Activated CD4-positive, alpha-beta T cell treated with anti-CD3 and anti-CD28 coated beads, Interleukin-2, Interleukin-4, amounts not matched to agents 100 ng/mL and 50 ng/mL, durations not matched to agents 16 hours and 8 hours (primary cell): ENCODE results near the gene PARD3.

Source experiments
- DNase-seq: peaks from one replicate; pipeline ENCODE4 v3.0.0-alpha.2; 2020; ENCODE audit warnings: low spot score

Gene PARD3

GRCh38 chr10:34102237-34102673 is 712.8 kb downstream of the PARD3 start:
- no peak for DNase-seq

GRCh38 chr10:34101001-34101400 is 714.1 kb downstream of the PARD3 start:
- DNase-seq, result no peak

GRCh38 chr10:34098821-34099567 is 716.1 kb downstream of the PARD3 start:
- no peak for DNase-seq

- no peak for DNase-seq
These were observed 717.4 kb downstream of the PARD3 start for GRCh38 chr10:34097682-34098081.

- no peak for DNase-seq
These were observed 720.1 kb downstream of the PARD3 start for GRCh38 chr10:34094961-34095360.

- DNase-seq, result no peak
These were observed 720.9 kb downstream of the PARD3 start for GRCh38 chr10:34094146-34094696.

- DNase-seq, result no peak
These were observed 722.2 kb downstream of the PARD3 start for GRCh38 chr10:34092891-34093290.

- DNase-seq, result no peak
These were observed 723.4 kb downstream of the PARD3 start for GRCh38 chr10:34091635-34092195.

- no peak for DNase-seq
These were observed 725.8 kb downstream of the PARD3 start for GRCh38 chr10:34089253-34089652.

- no peak for DNase-seq
These were observed 726.8 kb downstream of the PARD3 start for GRCh38 chr10:34088208-34088794.

GRCh38 chr10:34087095-34087418 is 728.0 kb downstream of the PARD3 start:
- DNase-seq, result no peak

GRCh38 chr10:34083567-34083966 is 731.5 kb downstream of the PARD3 start:
- DNase-seq, result no peak

- no peak for DNase-seq
These were observed 733.1 kb downstream of the PARD3 start for GRCh38 chr10:34081948-34082347.

- DNase-seq, result no peak
These were observed 733.8 kb downstream of the PARD3 start for GRCh38 chr10:34081347-34081743.

GRCh38 chr10:34080485-34081346 is 734.4 kb downstream of the PARD3 start:
- DNase-seq, result no peak

GRCh38 chr10:34079702-34080484 is 735.2 kb downstream of the PARD3 start:
- DNase-seq, result no peak

- DNase-seq, result no peak
These were observed 736.2 kb downstream of the PARD3 start for GRCh38 chr10:34078745-34079470.

- no peak for DNase-seq
These were observed 736.9 kb downstream of the PARD3 start for GRCh38 chr10:34078017-34078744.

GRCh38 chr10:34076443-34076842 is 738.7 kb downstream of the PARD3 start:
- DNase-seq, result no peak

GRCh38 chr10:34075254-34075926 is 739.7 kb downstream of the PARD3 start:
- no peak for DNase-seq
